Endothelial cell of umbilical vein (primary cell): ENCODE data around the gene HTR1E. TPM values are rescaled to one million over a fixed set of nuclear protein-coding genes. Genes with fewer than 3 reads are reported as not detected.

Experiments
- BruUV-seq: library from RNA; stranded (reverse); fragments of 400-500 nt; replicated peaks from 2 replicates; lab custom pipeline; 2021; lab: Mats Ljungman, UMichigan
- CTCF ChIA-PET: fragments of 300-600, 350-600 bp; sonication (Branson Sonifier 250); formaldehyde crosslinking; loops from one replicate; lab custom pipeline; 2021; ENCODE audit warnings: antibody characterized with exemption, inconsistent platforms; lab: Charles Lee
- POLR2A ChIA-PET: fragments of 300-600, 350-600 bp; sonication (Branson Sonifier 250); formaldehyde crosslinking; loops from one replicate; lab custom pipeline; 2021; ENCODE audit warnings: antibody characterized with exemption, inconsistent platforms; lab: Charles Lee
- DNase-seq: peaks from one replicate; pipeline ENCODE4 v3.0.0-alpha.2; 2011; ENCODE audit warnings: low read depth, low spot score
- FAIRE-seq: peaks from 2 replicates; lab custom pipeline; 2011; peaks lifted over from hg19 to GRCh38; lab: Jason Lieb, UNC
- H2AFZ ChIP-seq: 2 replicates; pipeline ENCODE4 v1.6.0; 2012; ENCODE audit warnings: low read depth, low read length, control low read depth, inconsistent platforms
- H3K27ac ChIP-seq: 2 replicates; pipeline ENCODE4 v1.5.1; 2011; ENCODE audit warnings: low read depth, mild to moderate bottlenecking, control low read depth, low read length, moderate library complexity; ENCODE audit not compliant: insufficient read depth
- H3K27me3 ChIP-seq, 2 experiments: 2 replicates each; pipeline versions ENCODE4 v1.6.0 to v1.6.1; 2011; ENCODE audit warnings: low read length in 2 of 2, mixed read lengths in 1 of 2; ENCODE audit not compliant: control insufficient read depth in 2 of 2, insufficient read depth in 2 of 2
- H3K36me3 ChIP-seq, 2 experiments: 2 replicates in 1 of 2; 3 replicates in 1 of 2; pipeline ENCODE4 v1.5.1; 2011; ENCODE audit warnings: low read length in 2 of 2, mild to moderate bottlenecking in 1 of 2, moderate library complexity in 1 of 2; ENCODE audit not compliant: control insufficient read depth in 2 of 2, insufficient read depth in 2 of 2; ENCODE audit errors: extremely low read depth in 1 of 2
- H3K4me1 ChIP-seq: 3 replicates; pipeline ENCODE4 v1.5.1; 2011; ENCODE audit warnings: mild to moderate bottlenecking, low read length; ENCODE audit not compliant: control insufficient read depth, insufficient read depth; ENCODE audit errors: extremely low read depth
- H3K4me2 ChIP-seq: 2 replicates; pipeline ENCODE4 v1.6.1; 2011; ENCODE audit warnings: low read length, control low read depth, mixed read lengths; ENCODE audit not compliant: insufficient read depth
- H3K4me3 ChIP-seq, 3 experiments: fragments of 200-600 bp in 1 of 3; sonication (generic), shearing (Covaris generic) in 1 of 3; replicated peaks in 1 of 3; 2 replicates each; pipeline ENCODE4 v1.5.1; 2011 to 2016; ENCODE audit warnings: control low read depth in 3 of 3, low read length in 3 of 3, mild to moderate bottlenecking in 2 of 3, inconsistent platforms in 1 of 3, low read depth in 1 of 3, moderate library complexity in 1 of 3; ENCODE audit not compliant: insufficient read depth in 1 of 3
- H3K79me2 ChIP-seq: 2 replicates; pipeline ENCODE4 v1.6.0; 2012; ENCODE audit warnings: low read length, inconsistent platforms; ENCODE audit not compliant: control insufficient read depth, insufficient read depth
- H3K9ac ChIP-seq: replicated peaks from 2 replicates; pipeline ENCODE3; 2011; ENCODE audit warnings: low read length, control low read depth; ENCODE audit not compliant: insufficient read depth; ENCODE audit errors: extremely low read depth
- H3K9me1 ChIP-seq: replicated peaks from 3 replicates; pipeline ENCODE4 v1.6.0; 2011; ENCODE audit warnings: mild to moderate bottlenecking, low read length; ENCODE audit not compliant: control insufficient read depth, insufficient read depth; ENCODE audit errors: extremely low read depth
- H3K9me3 ChIP-seq: replicated peaks from 2 replicates; pipeline ENCODE4 v1.5.1; 2012; ENCODE audit warnings: low read length, inconsistent platforms; ENCODE audit not compliant: control insufficient read depth, insufficient read depth
- H4K20me1 ChIP-seq: replicated peaks from 2 replicates; pipeline ENCODE3; 2011; ENCODE audit warnings: mild to moderate bottlenecking, low read length; ENCODE audit not compliant: control insufficient read depth, insufficient read depth; ENCODE audit errors: extremely low read depth
- EZH2 ChIP-seq: IDR thresholded peaks from 2 replicates; pipeline ENCODE4 v1.6.1; 2012; ENCODE audit warnings: borderline replicate concordance, low read depth, mild to moderate bottlenecking, moderate library complexity, low read length, inconsistent platforms; ENCODE audit not compliant: severe bottlenecking
- FOS ChIP-seq: IDR thresholded peaks from 2 replicates; pipeline ENCODE4 v1.6.1; 2011; ENCODE audit warnings: mild to moderate bottlenecking, low read length, moderate library complexity, borderline replicate concordance; ENCODE audit not compliant: insufficient read depth
- GATA2 ChIP-seq: IDR thresholded peaks from 2 replicates; pipeline ENCODE4 v1.7.0; 2011; ENCODE audit warnings: low read depth, mild to moderate bottlenecking, moderate library complexity, mixed read lengths, low read length; ENCODE audit not compliant: insufficient read length, insufficient read depth
- JUN ChIP-seq: IDR thresholded peaks from 2 replicates; pipeline ENCODE4 v1.6.1; 2011; ENCODE audit warnings: borderline replicate concordance, low read depth; ENCODE audit not compliant: insufficient read length, insufficient read depth
- MYC ChIP-seq: IDR thresholded peaks from one replicate; pipeline ENCODE4 v1.6.1; 2011; ENCODE audit warnings: mild to moderate bottlenecking, low read depth, low read length
- POLR2A ChIP-seq: IDR thresholded peaks from 2 replicates; pipeline ENCODE4 v1.6.1; 2012; ENCODE audit warnings: low read depth, mild to moderate bottlenecking, control low read depth, low read length
- POLR2AphosphoS5 ChIP-seq: IDR thresholded peaks from 2 replicates; pipeline ENCODE4 v1.6.1; 2012; ENCODE audit warnings: low read depth, mild to moderate bottlenecking, control low read depth, low read length, moderate library complexity; ENCODE audit not compliant: insufficient read depth
- dilution Hi-C: fragments of 300-500 bp; cut with MboI; formaldehyde crosslinking; loops from one replicate; pipeline ENCODE4 v1.15.0; 2019; ENCODE audit warnings: low sequenced_read_pairs; ENCODE audit not compliant: extremely low pct_ligation_motif_present
- intact Hi-C: fragments of 100-400 bp; cut with micrococcal nuclease; formaldehyde crosslinking; loops from one replicate; pipeline ENCODE4 v1.10.0; 2022
- polyA plus RNA-seq, 4 experiments: library from polyadenylated mRNA; depleted of rRNA in 3 of 4; stranded (reverse) in 3 of 4; unstranded in 1 of 4; fragments of >200 nt; gene quantifications; 2 replicates each; pipeline versions ENCODE4 v1.2.1 to v1.2.3, GENCODE V29; 2011 to 2012; ENCODE audit warnings: missing spikeins in 1 of 4
- total RNA-seq: library from RNA; stranded (reverse); gene quantifications from 2 replicates; pipeline ENCODE4 v1.2.3, GENCODE V29; 2021
- TF ChIP-seq, protein P1 (sequence below): IDR thresholded peaks from 2 replicates; pipeline ENCODE4 v1.6.1; 2011; ENCODE audit not compliant: insufficient read depth, insufficient read length
- TF ChIP-seq, protein P2 (sequence below), 2 donors: IDR thresholded peaks; 1 replicate in 1 of 2; 2 replicates in 1 of 2; pipeline ENCODE4 v1.5.1; 2011; ENCODE audit warnings: low read length in 2 of 2, mild to moderate bottlenecking in 2 of 2, moderate library complexity in 2 of 2, control low read depth in 1 of 2, inconsistent platforms in 1 of 2, low read depth in 1 of 2; ENCODE audit not compliant: insufficient read depth in 1 of 2; ENCODE audit errors: extremely low read depth in 1 of 2

The HTR1E gene
- total and polyA plus RNA-seq, 2 donors (not counting 3 experiments of a cell fraction or from before 2014, with no cell fraction given): not detected

- ChIA-PET CTCF (no interaction called here), POLR2A (no interaction called here)
- H4K20me1 ChIP-seq: no peaks in the 10 kb centered on the region
- TF ChIP-seq EZH2 (no peak), POLR2AphosphoS5 (no peak), POLR2A (no peak), FOS (no peak), MYC (no peak), GATA2 (no peak), JUN (no peak)
- TF ChIP-seq, protein P1, sequence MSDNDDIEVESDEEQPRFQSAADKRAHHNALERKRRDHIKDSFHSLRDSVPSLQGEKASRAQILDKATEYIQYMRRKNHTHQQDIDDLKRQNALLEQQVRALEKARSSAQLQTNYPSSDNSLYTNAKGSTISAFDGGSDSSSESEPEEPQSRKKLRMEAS: no peak
- TF ChIP-seq, protein P2, sequence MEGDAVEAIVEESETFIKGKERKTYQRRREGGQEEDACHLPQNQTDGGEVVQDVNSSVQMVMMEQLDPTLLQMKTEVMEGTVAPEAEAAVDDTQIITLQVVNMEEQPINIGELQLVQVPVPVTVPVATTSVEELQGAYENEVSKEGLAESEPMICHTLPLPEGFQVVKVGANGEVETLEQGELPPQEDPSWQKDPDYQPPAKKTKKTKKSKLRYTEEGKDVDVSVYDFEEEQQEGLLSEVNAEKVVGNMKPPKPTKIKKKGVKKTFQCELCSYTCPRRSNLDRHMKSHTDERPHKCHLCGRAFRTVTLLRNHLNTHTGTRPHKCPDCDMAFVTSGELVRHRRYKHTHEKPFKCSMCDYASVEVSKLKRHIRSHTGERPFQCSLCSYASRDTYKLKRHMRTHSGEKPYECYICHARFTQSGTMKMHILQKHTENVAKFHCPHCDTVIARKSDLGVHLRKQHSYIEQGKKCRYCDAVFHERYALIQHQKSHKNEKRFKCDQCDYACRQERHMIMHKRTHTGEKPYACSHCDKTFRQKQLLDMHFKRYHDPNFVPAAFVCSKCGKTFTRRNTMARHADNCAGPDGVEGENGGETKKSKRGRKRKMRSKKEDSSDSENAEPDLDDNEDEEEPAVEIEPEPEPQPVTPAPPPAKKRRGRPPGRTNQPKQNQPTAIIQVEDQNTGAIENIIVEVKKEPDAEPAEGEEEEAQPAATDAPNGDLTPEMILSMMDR (IDR thresholded peaks at IDR 0.05; ENCODE audit: extremely low read depth in 1 of 2, insufficient read depth in 1 of 2, low read depth in 1 of 2, low read length in 2 of 2): no peak
- dilution Hi-C loops: no loop called here
- no peaks in the 10 kb centered on the region for H3K27me3 ChIP-seq
- no peak overlapping the region for H3K9ac ChIP-seq
- DNase-seq (no peak), FAIRE-seq (no peak)
- no peak overlapping the region for H3K27ac ChIP-seq
- H3K4me2 ChIP-seq: no peak overlapping the region
- no TSS peak for BruUV-seq
- H3K9me3 ChIP-seq: no peaks in the 10 kb centered on the region
- H3K9me1 ChIP-seq: no peaks in the 10 kb centered on the region
- no peaks in the 10 kb centered on the region for H3K36me3 ChIP-seq
- intact Hi-C loops: no loop called here
- H3K79me2 ChIP-seq: no peaks in the 10 kb centered on the region
- H2AFZ ChIP-seq: no peak overlapping the region
- no peak overlapping the region for H3K4me3 ChIP-seq
- peaks cover 5% of the 10 kb centered on the region for H3K4me1 ChIP-seq
These were observed 22.3 kb downstream of the HTR1E start for GRCh38 chr6:86959656-86960055.
